Measurements from ENCODE around the gene SRP68. TPM values are rescaled to one million over a fixed set of nuclear protein-coding genes. Genes with fewer than 3 reads are reported as not detected.

SRP68 gene
- total RNA-seq, 1 donor from 2014 or later: 45.7 TPM

DNA sequence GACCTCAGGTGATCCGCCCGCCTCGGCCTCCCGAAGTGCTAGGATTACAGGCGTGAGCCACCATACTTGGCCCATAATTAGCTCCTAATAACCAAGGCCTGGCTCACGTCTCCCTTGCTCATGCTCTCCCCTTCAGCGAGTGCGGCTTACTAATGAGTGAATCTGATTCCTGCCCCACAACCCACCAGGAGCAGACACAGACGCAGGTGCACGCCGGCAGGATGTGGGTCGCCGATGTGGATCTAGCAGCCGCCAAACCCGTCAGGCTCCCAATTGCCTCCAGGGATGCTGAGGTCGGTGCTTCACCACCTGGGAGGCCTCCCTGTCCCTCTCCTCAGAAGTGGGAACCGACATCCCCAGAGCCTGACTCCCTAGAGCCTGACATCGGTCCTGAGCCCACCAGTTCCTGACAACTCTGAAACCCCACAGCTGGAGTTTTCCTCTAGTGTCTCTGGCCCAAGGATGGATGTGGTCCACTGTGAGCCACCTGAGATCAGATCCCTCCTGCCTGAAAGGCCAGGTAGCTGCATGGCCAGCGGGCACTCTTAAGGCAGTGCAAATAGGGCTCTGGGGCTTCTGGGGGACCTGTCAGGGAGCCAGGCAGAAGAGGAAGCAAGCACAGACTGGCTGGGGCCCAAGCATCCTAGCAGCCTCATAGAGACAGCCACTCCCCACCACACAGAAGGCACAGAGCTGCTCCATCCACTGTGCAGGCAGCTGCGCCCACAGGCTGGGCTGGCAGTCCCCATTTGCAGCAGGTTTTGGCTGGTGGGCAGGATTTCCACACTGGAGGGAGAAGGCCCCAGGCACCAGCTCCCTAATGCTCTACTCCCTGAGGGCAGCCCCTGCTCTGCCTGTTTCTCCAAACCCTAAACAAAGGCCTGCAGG lies 20.5 kb upstream of the SRP68 start:
- H3K4me3 ChIP-seq (ENCODE audit: low read depth, low read length): no peak overlapping the region
- TF ChIP-seq, protein P1, sequence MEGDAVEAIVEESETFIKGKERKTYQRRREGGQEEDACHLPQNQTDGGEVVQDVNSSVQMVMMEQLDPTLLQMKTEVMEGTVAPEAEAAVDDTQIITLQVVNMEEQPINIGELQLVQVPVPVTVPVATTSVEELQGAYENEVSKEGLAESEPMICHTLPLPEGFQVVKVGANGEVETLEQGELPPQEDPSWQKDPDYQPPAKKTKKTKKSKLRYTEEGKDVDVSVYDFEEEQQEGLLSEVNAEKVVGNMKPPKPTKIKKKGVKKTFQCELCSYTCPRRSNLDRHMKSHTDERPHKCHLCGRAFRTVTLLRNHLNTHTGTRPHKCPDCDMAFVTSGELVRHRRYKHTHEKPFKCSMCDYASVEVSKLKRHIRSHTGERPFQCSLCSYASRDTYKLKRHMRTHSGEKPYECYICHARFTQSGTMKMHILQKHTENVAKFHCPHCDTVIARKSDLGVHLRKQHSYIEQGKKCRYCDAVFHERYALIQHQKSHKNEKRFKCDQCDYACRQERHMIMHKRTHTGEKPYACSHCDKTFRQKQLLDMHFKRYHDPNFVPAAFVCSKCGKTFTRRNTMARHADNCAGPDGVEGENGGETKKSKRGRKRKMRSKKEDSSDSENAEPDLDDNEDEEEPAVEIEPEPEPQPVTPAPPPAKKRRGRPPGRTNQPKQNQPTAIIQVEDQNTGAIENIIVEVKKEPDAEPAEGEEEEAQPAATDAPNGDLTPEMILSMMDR (IDR thresholded peaks at IDR 0.05; ENCODE audit: insufficient read depth, low read length, poor library complexity, severe bottlenecking): no peak
- DNase-seq (ENCODE audit: low read depth): no peak
- peaks cover 5% of the 10 kb centered on the region for H3K36me3 ChIP-seq (ENCODE audit: control insufficient read depth, insufficient read depth, low read length)
- H3K27me3 ChIP-seq (ENCODE audit: control insufficient read depth, insufficient read depth, low read length): no peaks in the 10 kb centered on the region

DNA sequence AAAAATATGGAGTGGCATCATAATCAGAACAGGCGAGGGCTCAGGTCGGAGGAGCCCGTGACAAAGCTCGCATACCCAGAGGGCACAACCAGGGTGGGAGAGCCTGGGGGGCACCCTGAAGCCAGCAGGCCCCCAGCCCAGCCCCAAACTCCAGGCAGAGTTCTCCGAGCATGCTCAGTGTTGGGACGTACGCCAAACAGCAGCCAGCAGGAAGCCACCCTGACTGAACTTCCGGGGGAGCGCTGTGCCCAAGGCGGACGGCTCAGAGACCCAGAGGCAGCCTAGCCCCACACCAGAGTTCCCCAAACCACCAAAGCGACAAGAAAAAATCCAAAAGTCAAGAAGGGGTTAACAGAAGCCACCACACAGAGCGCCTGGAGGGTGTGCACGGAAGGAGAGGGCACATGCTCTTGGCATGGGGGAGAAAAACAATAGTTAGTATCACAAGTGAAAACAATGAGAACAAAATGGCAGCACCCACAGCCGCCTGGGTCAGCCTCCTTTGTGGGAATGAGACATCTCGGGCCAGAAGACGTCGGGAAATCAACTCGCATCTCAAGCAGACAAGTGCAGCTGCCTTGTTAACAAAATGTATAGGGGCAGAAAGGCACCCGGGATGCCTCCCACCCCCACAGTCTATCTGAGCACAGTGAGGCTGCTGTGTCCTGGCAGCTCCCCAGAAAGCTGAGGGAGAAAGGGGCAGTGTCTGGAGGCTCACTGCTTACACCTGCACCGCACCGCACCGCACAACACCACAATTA lies 19.4 kb upstream of the SRP68 start:
- no peak for DNase-seq (ENCODE audit: low read depth)
- H3K4me3 ChIP-seq (ENCODE audit: low read depth, low read length): no peak overlapping the region
- H3K27me3 ChIP-seq (ENCODE audit: control insufficient read depth, insufficient read depth, low read length): no peaks in the 10 kb centered on the region
- TF ChIP-seq, protein P1 (IDR thresholded peaks at IDR 0.05; ENCODE audit: insufficient read depth, low read length, poor library complexity, severe bottlenecking): no peak
- H3K36me3 ChIP-seq (ENCODE audit: control insufficient read depth, insufficient read depth, low read length): peaks cover 5% of the 10 kb centered on the region

DNA sequence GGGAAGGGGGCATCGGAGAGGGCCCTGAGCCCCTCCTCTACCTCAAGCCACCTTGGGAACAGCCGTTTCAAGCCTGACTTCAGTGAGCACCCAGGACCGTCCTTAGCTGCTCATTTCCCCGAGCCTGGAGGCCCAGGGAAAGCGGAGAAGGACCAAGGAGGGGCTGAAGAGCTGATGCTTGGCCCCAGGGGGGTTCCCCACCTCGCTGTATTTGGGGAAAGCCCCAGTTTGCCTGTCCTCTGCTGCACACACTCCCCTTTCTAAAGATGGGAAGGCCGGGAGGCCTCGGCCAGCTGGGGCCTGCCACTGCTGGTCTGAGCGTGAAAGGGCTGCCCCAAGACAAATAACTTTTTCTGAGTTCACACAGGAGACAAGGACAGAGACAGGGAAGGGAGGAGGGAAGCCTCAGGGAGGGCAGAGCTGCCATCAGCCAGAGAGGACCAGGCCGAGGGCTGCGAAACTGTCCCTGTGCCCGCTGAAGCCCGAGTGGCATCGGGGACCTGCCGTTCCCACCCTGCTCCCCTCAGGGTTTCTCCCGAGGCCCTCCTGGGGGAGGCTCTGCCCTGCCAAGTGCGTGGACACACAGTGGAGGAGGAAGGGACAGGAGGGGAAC lies 18.3 kb upstream of the SRP68 start:
- H3K36me3 ChIP-seq (ENCODE audit: control insufficient read depth, insufficient read depth, low read length): peaks cover 5% of the 10 kb centered on the region
- H3K27me3 ChIP-seq (ENCODE audit: control insufficient read depth, insufficient read depth, low read length): no peaks in the 10 kb centered on the region
- TF ChIP-seq, protein P1 (IDR thresholded peaks at IDR 0.05; ENCODE audit: insufficient read depth, low read length, poor library complexity, severe bottlenecking): no peak
- no peak overlapping the region for H3K4me3 ChIP-seq (ENCODE audit: low read depth, low read length)
- DNase-seq (ENCODE audit: low read depth): no peak

DNA sequence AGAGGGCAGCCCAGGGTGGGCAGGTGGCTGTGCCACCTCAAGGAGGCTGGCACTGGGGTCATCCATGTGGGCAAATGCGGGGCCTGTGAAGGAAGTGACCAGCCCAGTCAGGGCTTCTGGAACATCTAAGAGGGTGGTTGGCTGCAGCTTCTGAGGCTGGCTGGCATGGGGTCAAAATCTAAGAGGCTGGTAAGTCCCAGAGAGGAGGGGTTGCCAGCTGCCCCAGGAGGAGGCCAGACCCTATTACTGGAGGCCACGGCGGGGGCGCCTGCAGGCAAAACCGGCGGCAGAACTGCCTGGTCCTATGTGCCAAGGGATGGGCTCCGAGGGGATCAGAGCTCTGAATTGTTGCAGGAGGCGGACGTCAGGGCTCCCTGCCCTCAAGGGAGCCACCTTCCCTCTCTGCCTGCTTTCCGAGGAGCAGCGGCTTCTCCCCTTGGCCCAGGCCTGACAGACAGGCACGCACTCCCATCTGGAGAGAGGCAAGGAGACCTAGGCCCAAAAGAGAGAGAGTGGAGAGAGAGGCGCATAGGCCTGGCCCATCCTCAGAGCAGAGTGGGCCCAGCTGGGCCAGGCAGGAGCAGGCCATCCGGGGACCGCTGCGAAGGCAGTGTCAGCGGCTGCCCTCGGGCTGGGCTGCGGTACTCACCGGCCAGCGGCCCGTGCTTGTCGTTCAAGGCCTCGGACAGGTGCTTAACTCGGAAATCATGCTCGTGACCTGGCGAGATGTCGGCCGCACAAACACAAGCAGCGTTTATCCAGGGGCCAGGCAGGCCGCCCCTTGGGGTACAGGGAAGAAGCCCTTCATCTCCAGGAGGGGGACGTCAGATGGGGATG lies 17.6 kb upstream of the SRP68 start:
- Histone ChIP-seq H3K4me3 (ENCODE audit: low read depth, low read length) (no peak overlapping the region), H3K36me3 (ENCODE audit: control insufficient read depth, insufficient read depth, low read length) (peaks cover 5% of the 10 kb centered on the region), H3K27me3 (ENCODE audit: control insufficient read depth, insufficient read depth, low read length) (no peaks in the 10 kb centered on the region)
- no peak for DNase-seq (ENCODE audit: low read depth)
- TF ChIP-seq, protein P1 (IDR thresholded peaks at IDR 0.05; ENCODE audit: insufficient read depth, low read length, poor library complexity, severe bottlenecking): no peak

DNA sequence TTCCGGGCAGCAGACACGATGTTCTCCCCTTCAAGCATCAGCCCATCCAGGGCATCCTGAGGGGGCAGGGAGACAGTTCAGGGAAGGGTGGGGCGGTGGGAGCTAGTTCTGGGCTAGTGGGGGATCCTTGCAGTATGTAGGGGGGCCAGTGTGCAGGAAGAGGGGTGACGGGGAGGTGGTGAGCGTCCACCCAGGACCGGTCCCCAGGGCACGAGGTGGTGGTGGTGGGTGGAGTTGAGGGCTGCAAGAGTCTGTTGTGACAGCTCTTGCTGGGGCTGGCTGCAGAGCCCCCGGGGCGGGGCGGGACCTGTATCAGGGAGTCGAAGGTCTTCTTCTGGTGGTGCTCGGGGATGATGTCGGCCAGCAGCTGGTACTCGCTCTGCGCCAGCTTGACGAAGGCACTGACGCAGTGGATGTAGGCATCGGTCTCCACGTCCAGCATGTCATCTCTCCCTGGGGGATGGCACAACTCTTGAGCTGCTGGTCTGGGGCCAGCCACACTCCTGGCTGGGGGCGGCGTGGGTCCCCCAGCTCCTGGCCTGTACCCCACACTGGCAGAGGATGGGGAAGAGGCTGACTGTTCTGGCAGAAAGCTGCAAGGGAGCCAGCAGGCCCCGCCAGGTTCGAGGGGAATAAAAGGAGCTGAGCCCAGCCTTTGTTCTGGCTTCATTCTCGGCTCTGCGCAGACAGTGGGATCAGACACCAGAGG lies 16.7 kb upstream of the SRP68 start:
- DNase-seq (ENCODE audit: low read depth): no peak
- TF ChIP-seq, protein P1 (IDR thresholded peaks at IDR 0.05; ENCODE audit: insufficient read depth, low read length, poor library complexity, severe bottlenecking): no peak
- Histone ChIP-seq H3K36me3 (ENCODE audit: control insufficient read depth, insufficient read depth, low read length) (peaks cover 3% of the 10 kb centered on the region), H3K4me3 (ENCODE audit: low read depth, low read length) (no peak overlapping the region), H3K27me3 (ENCODE audit: control insufficient read depth, insufficient read depth, low read length) (no peaks in the 10 kb centered on the region)

Measured in kidney epithelial cell (primary cell).